ENCODE measurements around the gene MOB1A. TPM values are rescaled to one million over a fixed set of nuclear protein-coding genes. Genes with fewer than 3 reads are reported as not detected.

Gene MOB1A
- total RNA-seq, 4 donors from 2014 or later: 115 to 185 (median 133) TPM

DNA sequence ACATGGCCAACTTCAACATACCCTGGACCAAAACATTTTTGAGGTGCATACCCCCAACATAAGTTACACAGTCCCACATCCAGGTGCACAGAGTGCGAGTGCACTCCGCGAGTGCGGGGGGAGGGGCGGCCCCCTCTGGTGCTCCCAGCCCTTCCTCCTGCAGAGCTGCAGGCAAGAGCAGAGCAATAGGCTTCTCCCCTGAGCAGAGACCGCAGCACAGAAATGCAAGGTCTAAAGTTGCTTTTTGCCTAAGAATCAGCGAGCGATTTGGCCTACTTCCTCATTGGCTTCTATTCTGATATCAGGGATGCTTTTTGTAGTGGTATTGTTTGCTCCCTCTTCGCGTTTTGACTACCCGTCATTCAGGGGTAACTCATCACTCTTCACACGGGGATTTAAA is 71.6 kb downstream of the MOB1A start:
- Histone ChIP-seq H3K4me1 (no peaks in the 10 kb centered on the region), H3K27me3 (no peaks in the 10 kb centered on the region), H3K9me3 (no peaks in the 10 kb centered on the region), H3K27ac (no peak overlapping the region), H3K4me3 (no peak overlapping the region), H3K36me3 (peaks cover 0 to 19% of the 10 kb centered on the region in 2 donors)
- no peak for ATAC-seq
- WGBS, 2 donors (ENCODE audit: low coverage in 1 of 2): 41 to 60% methylated on average over 2 to 7 of the region's 12 CpGs
- no peak for TF ChIP-seq EP300 (IDR thresholded peaks at IDR 0.05)
- no peak for TF ChIP-seq POLR2A (IDR thresholded peaks at IDR 0.05)
- TF ChIP-seq POLR2AphosphoS5 (IDR thresholded peaks at IDR 0.05): no peak
- TF ChIP-seq, protein P1, sequence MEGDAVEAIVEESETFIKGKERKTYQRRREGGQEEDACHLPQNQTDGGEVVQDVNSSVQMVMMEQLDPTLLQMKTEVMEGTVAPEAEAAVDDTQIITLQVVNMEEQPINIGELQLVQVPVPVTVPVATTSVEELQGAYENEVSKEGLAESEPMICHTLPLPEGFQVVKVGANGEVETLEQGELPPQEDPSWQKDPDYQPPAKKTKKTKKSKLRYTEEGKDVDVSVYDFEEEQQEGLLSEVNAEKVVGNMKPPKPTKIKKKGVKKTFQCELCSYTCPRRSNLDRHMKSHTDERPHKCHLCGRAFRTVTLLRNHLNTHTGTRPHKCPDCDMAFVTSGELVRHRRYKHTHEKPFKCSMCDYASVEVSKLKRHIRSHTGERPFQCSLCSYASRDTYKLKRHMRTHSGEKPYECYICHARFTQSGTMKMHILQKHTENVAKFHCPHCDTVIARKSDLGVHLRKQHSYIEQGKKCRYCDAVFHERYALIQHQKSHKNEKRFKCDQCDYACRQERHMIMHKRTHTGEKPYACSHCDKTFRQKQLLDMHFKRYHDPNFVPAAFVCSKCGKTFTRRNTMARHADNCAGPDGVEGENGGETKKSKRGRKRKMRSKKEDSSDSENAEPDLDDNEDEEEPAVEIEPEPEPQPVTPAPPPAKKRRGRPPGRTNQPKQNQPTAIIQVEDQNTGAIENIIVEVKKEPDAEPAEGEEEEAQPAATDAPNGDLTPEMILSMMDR (IDR thresholded peaks at IDR 0.05): no peak

DNA sequence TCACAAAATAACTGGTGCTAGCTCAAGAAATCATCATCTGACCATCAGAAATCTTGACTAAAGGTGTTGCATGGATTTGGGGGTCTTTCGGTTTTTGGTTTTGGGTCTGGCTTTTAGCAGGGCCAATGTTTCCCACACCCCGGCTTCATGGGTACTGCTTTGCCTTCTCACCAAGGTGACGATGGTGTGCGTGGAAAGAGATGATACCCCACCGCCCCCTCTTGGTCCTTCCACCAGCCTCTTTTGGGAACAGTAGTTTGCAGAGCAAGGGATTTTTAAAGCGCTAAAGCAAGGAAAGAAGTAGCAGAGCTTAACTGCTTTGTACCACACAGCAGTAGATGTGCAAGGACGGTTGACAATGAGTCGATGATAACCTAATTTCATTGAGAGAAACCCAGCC is 73.3 kb downstream of the MOB1A start:
- Histone ChIP-seq H3K36me3 (peaks cover 0 to 36% of the 10 kb centered on the region in 2 donors), H3K9me3 (no peaks in the 10 kb centered on the region), H3K4me3 (no peak overlapping the region), H3K27ac (no peak overlapping the region), H3K27me3 (no peaks in the 10 kb centered on the region), H3K4me1 (no peaks in the 10 kb centered on the region)
- ATAC-seq: no peak
- no peak for TF ChIP-seq POLR2A (IDR thresholded peaks at IDR 0.05)
- 100% methylated on average over 2 of the region's 8 CpGs for WGBS, 2 donors (ENCODE audit: low coverage in 1 of 2)

DNA sequence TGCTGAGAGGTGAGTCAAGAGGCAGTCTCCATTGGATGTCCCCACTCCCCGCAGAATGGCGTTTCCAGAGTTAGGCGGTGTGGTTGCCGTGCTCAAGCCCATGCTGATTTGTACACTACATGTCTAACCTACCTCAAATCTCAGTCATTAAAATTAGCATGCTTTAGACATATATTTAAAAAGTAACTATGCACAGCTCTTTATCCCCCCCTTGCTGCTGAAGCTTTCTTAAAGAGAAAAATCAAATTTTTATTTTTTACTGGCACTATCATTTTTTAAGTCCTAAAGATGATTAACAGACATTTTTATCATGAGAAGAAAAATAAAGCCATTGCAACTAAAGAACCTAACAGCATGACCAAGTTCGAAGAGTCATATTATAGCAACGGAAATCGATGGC is 73.8 kb downstream of the MOB1A start:
- TF ChIP-seq, protein P1 (IDR thresholded peaks at IDR 0.05): peak in 1 of 4 experiments; percentile 27
- TF ChIP-seq EP300 (IDR thresholded peaks at IDR 0.05): no peak
- no peaks in the 10 kb centered on the region for H3K27me3 ChIP-seq
- WGBS, 2 donors (ENCODE audit: low coverage in 1 of 2): 91 to 100% methylated on average over 3 to 7 of the region's 7 CpGs
- no peak overlapping the region for H3K4me3 ChIP-seq
- no peaks in the 10 kb centered on the region for H3K4me1 ChIP-seq
- H3K36me3 ChIP-seq: peaks cover 0 to 42% of the 10 kb centered on the region in 2 donors
- H3K27ac ChIP-seq: no peak overlapping the region
- H3K9me3 ChIP-seq: no peaks in the 10 kb centered on the region
- ATAC-seq: no peak

DNA sequence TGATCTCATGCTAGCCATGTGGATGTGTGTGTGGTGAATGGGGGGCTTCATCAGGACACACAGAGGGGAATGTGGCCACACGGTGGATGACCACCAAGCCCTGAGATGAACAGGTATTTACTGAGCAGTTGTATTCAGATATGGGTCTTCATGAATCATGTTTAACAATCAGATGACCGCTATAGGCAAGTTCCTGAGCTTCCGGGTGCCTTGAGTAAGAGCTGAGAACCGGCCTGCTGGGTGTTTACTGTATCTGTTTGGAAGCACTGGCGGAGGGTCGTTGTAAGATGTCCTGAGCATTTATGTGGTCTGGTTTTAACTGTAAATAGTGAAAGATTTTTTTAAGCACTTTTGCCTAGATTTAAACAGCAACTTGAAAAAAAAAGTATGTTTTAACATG is 74.9 kb downstream of the MOB1A start:
- Histone ChIP-seq H3K9me3 (no peaks in the 10 kb centered on the region), H3K27ac (no peak overlapping the region), H3K4me1 (no peaks in the 10 kb centered on the region), H3K4me3 (no peak overlapping the region), H3K36me3 (peaks cover 0 to 51% of the 10 kb centered on the region in 2 donors), H3K27me3 (no peaks in the 10 kb centered on the region)
- WGBS, 2 donors (ENCODE audit: low coverage in 1 of 2): 78 to 91% methylated on average over 3 to 4 of the region's 6 CpGs
- ATAC-seq: no peak
- TF ChIP-seq POLR2A (IDR thresholded peaks at IDR 0.05) (no peak), POLR2AphosphoS5 (IDR thresholded peaks at IDR 0.05) (no peak), EP300 (IDR thresholded peaks at IDR 0.05) (no peak)
- TF ChIP-seq, protein P1 (IDR thresholded peaks at IDR 0.05): no peak

Other genes with a start within 250 kb of the MOB1A start
- 1 to 10 TPM; 3.3 to 8.9 (median 5.8) TPM for gene TET3, start 194.0 kb downstream of the MOB1A start, total RNA-seq
- 10 to 100 TPM; 15.5 to 43.1 (median 30.5) TPM for gene BOLA3, start 31.0 kb downstream of the MOB1A start, total RNA-seq
- 100 to 1,000 TPM in 1 of 4 donors, 10 to 100 TPM in 3; 20.9 to 110 (median 34.5) TPM for gene MTHFD2, start 19.7 kb upstream of the MOB1A start, total RNA-seq
- gene SLC4A5, start 164.5 kb upstream of the MOB1A start, total RNA-seq: 1 to 10 TPM; 1.8 to 9.4 (median 5.0) TPM
- gene DCTN1, start 201.4 kb upstream of the MOB1A start, total RNA-seq: 100 to 1,000 TPM; 132 to 197 (median 170) TPM
- 1 to 10 TPM in 3 of 4 donors, under 1 TPM in 1; 0.62 to 1.4 (median 1.2) TPM for gene C2orf81, start 242.7 kb upstream of the MOB1A start, total RNA-seq
- 10 to 100 TPM in 1 of 4 donors, 1 to 10 TPM in 3; 4.2 to 12.4 (median 8.8) TPM for gene WDR54, start 242.9 kb upstream of the MOB1A start, total RNA-seq